Measurements from ENCODE around the gene PGA5.

The PGA5 gene

DNA sequence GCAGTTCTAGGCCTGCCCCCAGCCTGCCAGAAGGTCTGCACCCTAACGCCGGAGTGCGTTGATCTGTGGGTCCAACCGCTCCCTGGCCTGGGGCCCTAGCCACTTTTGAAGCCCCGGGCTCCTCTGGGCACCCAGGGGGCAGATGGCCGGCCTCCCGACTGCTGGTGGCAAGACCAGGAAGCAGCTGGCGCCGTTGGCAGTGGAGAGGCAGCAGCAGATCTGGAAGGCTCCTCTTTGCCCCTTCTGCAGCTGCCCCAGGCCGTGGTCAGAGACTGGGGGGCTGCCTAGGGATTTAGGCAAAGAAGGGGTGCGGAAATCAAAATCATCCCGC, 54.6 kb downstream of the PGA5 start:
- H3K4me3 ChIP-seq (ENCODE audit: low read depth, low read length): no peak overlapping the region
- H3K36me3 ChIP-seq: peaks cover 7% of the 10 kb centered on the region
- TF ChIP-seq, protein P1, sequence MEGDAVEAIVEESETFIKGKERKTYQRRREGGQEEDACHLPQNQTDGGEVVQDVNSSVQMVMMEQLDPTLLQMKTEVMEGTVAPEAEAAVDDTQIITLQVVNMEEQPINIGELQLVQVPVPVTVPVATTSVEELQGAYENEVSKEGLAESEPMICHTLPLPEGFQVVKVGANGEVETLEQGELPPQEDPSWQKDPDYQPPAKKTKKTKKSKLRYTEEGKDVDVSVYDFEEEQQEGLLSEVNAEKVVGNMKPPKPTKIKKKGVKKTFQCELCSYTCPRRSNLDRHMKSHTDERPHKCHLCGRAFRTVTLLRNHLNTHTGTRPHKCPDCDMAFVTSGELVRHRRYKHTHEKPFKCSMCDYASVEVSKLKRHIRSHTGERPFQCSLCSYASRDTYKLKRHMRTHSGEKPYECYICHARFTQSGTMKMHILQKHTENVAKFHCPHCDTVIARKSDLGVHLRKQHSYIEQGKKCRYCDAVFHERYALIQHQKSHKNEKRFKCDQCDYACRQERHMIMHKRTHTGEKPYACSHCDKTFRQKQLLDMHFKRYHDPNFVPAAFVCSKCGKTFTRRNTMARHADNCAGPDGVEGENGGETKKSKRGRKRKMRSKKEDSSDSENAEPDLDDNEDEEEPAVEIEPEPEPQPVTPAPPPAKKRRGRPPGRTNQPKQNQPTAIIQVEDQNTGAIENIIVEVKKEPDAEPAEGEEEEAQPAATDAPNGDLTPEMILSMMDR (IDR thresholded peaks at IDR 0.05; ENCODE audit: low read depth, low read length): no peak
- DNase-seq: no peak
- no peaks in the 10 kb centered on the region for H3K4me1 ChIP-seq
- no peaks in the 10 kb centered on the region for H3K9me3 ChIP-seq
- H3K27me3 ChIP-seq: no peaks in the 10 kb centered on the region

- no peaks in the 10 kb centered on the region for H3K27me3 ChIP-seq
- H3K4me3 ChIP-seq (ENCODE audit: low read depth, low read length): no peak overlapping the region
- TF ChIP-seq, protein P1 (IDR thresholded peaks at IDR 0.05; ENCODE audit: low read depth, low read length): no peak
- DNase-seq: no peak
- no peaks in the 10 kb centered on the region for H3K9me3 ChIP-seq
- peaks cover 8% of the 10 kb centered on the region for H3K36me3 ChIP-seq
- no peaks in the 10 kb centered on the region for H3K4me1 ChIP-seq
Observed at GRCh38 chr11:61297341-61297740, 56.4 kb downstream of the PGA5 start.

DNA sequence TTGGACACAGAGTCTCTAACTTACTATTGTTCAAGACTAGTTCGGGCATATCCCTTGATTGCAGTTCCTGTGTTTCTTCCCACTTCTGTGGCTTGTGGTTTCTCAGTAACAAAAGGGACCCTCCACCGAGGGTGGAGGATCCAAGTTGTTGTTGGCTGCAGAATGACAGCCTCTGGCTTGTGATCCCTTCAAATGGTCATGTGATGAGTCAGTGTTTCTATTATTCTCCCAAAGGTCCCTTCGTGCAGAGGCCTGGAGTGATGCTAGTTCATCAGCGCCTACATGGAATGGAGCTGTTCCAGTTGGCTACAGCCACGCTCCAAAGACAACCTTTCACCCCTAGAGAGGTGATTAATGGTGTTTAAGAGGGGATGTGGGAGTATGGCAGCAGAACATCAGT, 56.8 kb downstream of the PGA5 start:
- no peak for DNase-seq
- H3K4me1 ChIP-seq: no peaks in the 10 kb centered on the region

GRCh38 chr11:61298663-61299244, 57.8 kb downstream of the PGA5 start:
- Histone ChIP-seq H3K4me3 (ENCODE audit: low read depth, low read length) (no peak overlapping the region), H3K4me1 (no peaks in the 10 kb centered on the region), H3K9me3 (no peaks in the 10 kb centered on the region), H3K36me3 (peaks cover 15% of the 10 kb centered on the region), H3K27me3 (no peaks in the 10 kb centered on the region)
- TF ChIP-seq, protein P1 (IDR thresholded peaks at IDR 0.05; ENCODE audit: low read depth, low read length): no peak
- DNase-seq: no peak

More for the DNA sequence above, 56.8 kb downstream of the PGA5 start:
- Histone ChIP-seq H3K4me3 (ENCODE audit: low read depth, low read length) (no peak overlapping the region), H3K9me3 (no peaks in the 10 kb centered on the region), H3K36me3 (peaks cover 11% of the 10 kb centered on the region), H3K27me3 (no peaks in the 10 kb centered on the region)
- TF ChIP-seq, protein P1 (IDR thresholded peaks at IDR 0.05; ENCODE audit: low read depth, low read length): no peak

Measured in BE2C (cell line).